Mesenteric fat pad (tissue), 1 donor: ENCODE measurements around the gene NPS. TPM values are rescaled to one million over a fixed set of nuclear protein-coding genes. Genes with fewer than 3 reads are reported as not detected.

ENCODE experiments used
- DNase-seq: peaks from one replicate; pipeline ENCODE4 v3.0.0-alpha.2; 2020; ENCODE audit warnings: low spot score
- long read RNA-seq: library from polyadenylated mRNA; unstranded; transcript quantifications from one replicate; pipeline ENCODE4 v2.0.0, GENCODE V29; 2020
- total RNA-seq: library from RNA; stranded (reverse); fragmentation: NEBNext Ultra II Directional; extraction: Animal tissue kit (Norgen Biotek cat#: 25700); gene quantifications from one replicate; pipeline ENCODE4 v1.2.1, GENCODE V29; 2021
- donor health status: DM: yes; HTN: yes; CAD: no.

The NPS gene, protein sequence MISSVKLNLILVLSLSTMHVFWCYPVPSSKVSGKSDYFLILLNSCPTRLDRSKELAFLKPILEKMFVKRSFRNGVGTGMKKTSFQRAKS
- not detected for total RNA-seq
- long read RNA-seq = 0 reads

GRCh38 chr10:127549009-127549408 lies at the start of gene NPS:
Gene NPS (plus strand): TSS chr10:127549309. CDS start chr10:127549369, 60 bp downstream.
- DNase-seq = no peak

GRCh38 chr10:127500127-127500526 lies 49.0 kb upstream of the NPS start:
- DNase-seq = no peak

DNA sequence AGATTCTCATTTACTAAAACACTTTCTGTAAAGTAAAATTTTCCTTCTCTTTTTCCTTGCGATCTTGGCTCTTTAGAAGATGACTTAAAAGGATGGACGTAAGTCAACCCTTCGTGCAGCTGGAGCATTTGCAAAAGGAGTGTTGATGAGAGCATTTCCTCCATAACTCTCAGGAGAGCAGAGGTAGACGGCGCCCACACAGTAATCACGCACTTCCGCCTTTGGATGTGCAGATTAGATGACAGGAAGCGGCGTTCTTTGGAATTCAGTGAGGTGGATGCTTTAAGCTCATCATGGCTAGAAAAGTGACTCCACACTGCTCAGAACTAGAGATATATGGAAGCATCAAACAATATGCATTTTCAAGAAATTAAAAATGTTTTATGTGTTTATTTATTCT lies 43.0 kb upstream of the NPS start:
- no peak for DNase-seq

GRCh38 chr10:127522298-127522697 lies 26.8 kb upstream of the NPS start:
- no peak for DNase-seq

DNA sequence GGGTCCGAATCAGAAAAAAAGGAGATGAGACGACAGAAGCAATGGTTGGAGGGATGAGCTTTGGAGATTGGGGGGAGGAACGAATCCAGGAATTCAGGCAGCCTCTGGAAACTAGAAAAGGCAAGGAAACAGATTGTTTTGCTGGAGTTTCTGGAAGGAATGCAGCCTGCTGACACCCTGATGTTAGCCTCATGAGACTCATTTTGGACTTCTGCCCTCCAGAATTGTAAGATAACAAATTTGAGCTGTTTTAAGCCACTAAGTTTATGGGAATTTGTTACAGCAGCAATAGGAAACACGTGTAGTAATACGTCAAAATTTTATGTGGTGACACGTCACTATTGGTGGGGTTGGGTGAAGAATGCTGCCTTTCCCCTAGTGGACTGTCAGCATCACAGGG lies 25.6 kb upstream of the NPS start:
- no peak for DNase-seq

DNA sequence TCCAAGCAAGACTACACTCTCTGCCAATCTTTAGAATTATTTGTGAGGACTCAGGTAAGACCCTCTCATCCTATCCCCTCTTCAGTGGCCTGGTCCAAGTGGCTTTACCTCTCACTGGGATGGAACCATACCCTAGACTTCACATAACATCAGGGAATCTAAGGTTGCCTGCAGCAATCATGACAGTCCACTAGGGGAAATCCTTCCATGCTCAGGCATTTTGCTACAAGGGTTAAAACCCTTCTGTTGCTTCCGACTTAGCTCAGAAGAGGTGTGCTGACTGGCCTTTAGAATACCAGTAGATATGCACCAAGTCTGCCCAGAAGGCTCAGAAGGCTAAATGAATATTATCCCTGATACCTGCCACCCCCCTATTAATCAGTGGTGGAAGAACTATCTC lies 24.9 kb upstream of the NPS start:
- no peak for DNase-seq

GRCh38 chr10:127524908-127525665 lies 24.0 kb upstream of the NPS start:
- no peak for DNase-seq

- DNase-seq = no peak
Observed at GRCh38 chr10:127525686-127526085, 23.4 kb upstream of the NPS start.

GRCh38 chr10:127526161-127526560 lies 22.9 kb upstream of the NPS start:
- DNase-seq = no peak

DNA sequence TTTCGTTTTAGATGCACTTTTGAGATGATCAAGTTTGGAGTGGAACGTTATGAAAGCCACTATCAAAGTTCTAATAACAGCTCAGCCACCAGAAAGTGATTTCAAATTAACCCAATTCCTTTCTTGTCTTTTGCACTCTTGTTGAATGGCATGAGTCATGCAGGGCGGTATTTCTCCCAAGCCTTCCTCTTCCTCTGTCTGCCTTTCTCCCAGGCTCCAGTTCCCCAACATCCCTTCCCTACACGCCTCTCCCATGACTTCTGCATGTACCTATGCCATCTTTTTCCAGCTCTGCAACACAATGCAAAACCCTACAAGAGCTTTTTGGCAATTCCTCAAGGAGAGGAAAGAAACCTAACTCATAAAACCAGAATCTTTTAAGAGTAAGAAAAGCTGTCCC lies 21.8 kb upstream of the NPS start:
- no peak for DNase-seq

DNA sequence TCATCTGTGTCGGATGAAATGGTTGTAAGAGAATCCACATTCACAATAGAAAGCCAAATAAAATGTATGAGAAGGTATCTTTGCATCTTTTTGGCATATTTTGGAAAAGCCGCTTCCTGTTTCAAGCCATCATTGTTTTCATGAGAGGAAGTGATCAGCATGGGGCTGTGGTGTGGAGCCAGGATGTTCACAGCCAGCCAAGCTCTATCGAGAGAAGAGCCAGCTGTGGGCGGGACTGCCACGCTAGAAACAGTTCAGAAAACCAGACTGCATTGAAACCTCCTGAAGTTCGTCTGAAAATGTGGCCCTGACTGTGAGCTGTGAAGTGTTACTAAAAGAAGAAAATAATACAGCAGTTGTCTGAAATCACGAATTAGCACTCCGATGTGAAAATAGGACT lies 21.2 kb upstream of the NPS start:
- no peak for DNase-seq

DNA sequence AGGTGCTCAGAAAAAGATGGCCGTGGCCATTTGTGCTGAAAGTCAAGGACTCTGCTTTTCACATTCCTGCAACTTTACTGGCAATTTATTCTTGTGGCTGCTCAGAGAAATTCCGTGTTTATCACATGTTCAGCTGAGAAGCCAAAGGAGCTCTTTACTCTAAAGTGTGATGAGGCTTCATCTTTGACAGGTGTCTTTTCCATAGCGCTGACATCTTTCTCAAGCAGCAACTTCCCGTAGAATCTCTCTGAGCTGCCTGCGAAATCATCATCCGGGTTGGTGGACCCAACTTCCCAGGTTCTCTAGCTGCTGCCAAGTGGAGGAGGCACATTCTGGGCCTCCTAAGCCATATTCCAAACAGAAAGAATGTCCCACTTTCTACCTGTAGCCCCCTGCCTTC lies 16.9 kb upstream of the NPS start:
- no peak for DNase-seq

GRCh38 chr10:127532659-127533058 lies 16.4 kb upstream of the NPS start:
- no peak for DNase-seq

DNA sequence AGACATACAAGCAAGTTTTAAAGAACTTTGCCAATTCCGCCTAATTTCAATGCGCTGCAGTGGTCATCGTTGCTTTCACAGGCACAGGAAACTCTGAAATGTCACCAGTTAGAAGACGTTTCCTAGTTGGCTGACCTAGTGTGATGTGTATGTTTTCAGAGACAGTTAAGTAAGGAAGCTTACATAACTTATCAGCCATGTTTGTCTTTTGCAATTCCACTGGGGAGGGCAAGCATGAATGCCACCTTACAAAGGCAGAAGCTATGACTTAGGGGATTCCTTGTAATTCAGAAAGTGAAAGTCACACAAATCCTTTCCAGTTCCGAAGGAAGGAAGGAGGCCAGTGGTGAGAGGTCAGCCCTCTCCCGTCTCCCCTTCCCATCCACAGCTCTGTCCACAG lies 15.0 kb upstream of the NPS start:
- no peak for DNase-seq

DNA sequence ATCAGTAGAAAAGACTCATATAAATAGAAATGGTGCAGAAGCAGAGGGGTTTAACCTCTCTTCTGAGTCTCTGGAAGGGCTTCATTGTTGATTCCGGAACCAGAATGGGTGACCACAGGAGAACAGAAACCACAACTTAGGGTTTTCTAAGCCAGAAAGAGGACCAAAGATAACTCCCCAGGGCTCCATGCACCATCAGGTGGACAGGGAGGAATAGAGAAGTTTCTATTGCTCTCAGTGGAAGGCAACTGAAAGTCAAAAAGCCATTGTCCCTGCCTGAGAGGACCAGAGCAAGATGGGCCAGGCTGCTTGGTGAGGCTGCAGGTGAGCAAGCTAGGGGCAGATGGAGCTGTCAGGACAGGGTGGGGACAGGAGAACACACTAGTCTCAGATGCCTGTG lies 14.6 kb upstream of the NPS start:
- DNase-seq = no peak

GRCh38 chr10:127535802-127536515 lies 13.2 kb upstream of the NPS start:
- DNase-seq = no peak

DNA sequence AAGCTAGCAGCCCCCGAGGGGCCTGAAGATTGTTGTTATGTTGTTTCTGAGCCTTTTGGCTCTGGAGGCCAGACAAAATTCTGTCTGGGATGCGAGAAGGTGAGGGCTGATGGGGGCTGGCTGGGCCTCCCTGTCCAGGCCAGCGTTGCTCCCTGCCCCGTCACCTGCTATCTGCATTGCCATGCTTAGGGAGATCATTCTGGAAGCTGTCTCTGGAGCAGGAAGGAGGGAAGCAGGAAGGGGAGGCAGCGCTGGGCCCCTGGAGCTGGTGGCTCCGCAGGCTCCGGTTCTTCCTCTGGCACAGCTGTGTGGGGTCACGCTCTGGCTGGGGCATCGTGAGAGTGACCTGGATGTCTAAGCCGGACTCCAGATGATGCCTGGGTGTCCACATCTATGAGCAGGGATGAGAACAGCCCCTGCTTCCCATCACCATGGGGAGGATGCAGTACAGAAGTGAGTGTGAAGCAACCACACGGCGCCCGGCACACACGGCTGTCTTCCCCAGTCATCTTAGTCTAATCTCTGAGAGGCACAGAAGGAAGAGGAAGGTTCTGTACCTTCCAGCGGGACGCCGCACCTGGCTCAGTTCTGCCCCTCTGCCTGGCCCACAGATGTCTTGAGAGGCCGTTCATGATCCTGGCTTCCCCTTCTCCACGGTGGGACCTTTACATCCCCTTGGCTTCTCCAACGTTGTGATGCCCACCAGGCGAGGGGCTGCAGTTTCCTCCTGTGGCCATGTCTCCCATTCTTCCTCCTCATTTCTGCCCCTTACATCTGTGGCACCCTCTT lies 11.9 kb upstream of the NPS start:
- DNase-seq = no peak

DNA sequence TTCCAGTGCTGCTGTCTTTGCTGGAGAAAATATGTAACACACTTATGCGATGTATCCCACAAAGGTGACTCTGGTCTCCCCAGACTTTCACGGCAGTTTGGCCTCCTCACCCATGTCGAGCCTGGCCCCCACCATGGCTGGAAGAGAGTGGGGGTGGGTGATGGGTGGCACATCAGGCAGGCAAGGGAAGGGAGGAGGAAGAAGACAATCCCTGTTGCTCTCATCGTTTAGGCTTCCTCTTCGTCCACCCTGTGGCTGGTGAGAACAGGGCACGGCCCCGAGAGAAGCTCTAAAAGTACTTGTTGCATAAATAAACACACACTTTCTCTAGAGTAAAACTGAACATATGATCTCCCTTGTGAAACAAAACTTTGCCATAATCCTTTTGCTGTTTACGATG lies 11.2 kb upstream of the NPS start:
- no peak for DNase-seq

GRCh38 chr10:127548022-127548421 lies 1.1 kb upstream of the NPS start:
- no peak for DNase-seq

DNA sequence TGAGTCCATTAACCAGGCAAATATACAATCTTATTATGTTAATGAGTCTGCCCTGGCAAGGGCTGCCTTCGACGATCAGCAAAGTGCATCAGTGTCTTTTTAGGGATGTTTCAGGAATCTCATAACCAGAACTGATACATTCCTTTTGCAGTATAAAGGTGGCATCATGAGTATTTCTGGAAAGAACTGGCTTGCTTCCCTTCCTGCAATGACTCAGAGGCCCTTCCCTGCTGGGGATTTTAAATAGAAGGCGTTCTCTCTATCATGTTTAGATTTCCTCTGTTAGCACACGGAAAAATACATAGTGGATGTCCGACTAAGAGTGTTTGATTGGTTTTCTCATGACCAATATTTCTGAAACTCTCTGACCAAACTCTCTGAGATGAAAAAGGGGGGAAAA lies 1.8 kb downstream of the NPS start:
- no peak for DNase-seq

DNA sequence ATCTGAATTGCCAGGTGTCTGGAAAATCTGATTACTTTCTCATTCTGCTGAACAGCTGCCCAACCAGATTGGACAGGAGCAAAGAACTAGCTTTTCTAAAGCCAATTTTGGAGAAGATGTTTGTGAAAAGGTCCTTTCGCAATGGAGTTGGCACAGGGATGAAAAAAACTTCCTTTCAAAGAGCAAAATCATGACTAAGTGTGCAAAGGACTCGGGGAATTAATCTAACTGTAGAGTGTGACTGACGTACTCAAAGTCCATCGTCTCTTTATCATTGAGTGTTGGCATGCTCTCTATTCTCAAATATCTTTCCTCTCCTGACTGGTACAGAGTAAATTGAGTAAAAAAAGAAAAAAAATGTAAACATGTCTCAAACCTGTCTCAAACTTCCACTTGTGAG lies 3.3 kb downstream of the NPS start:
- no peak for DNase-seq

DNA sequence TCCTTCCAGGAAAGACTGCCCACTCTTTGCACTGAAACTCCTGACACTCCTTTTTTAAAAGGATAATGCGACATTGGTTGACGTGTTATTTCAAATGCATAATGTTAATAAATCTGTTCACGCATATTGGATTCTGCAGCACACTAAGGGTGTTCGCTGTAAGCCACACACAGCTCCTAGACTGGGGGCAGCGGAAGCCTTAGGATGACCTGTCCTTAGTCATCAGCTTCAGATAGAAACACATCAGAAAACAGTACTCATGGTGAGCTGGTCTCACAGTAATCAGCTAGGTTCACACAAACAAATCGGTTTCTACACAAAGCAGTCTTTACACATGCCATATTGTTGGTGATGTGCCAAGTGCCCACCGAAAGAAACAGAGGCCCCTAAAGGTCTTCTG lies 4.3 kb downstream of the NPS start:
- no peak for DNase-seq
